Activated naive CD4-positive, alpha-beta T cell treated with anti-CD3 and anti-CD28 coated beads for 36 hours (primary cell): ENCODE measurements around the gene SELENOP. TPM values are rescaled to one million over a fixed set of nuclear protein-coding genes. Genes with fewer than 3 reads are reported as not detected.

ENCODE experiments used
- CTCF ChIA-PET: fragments of 350-600 bp; sonication (Branson Sonifier 250); formaldehyde crosslinking; loops from one replicate; lab custom pipeline; 2021; ENCODE audit warnings: antibody characterized with exemption; lab: Charles Lee
- DNase-seq: peaks from one replicate; pipeline ENCODE4 v3.0.0-alpha.2; 2020
- H3K27ac Mint-ChIP-seq: one replicate; pipeline ENCODE4 v1.8.0; 2021; ENCODE audit warnings: mild to moderate bottlenecking, mixed read lengths
- H3K27me3 Mint-ChIP-seq: one replicate; pipeline ENCODE4 v1.8.0; 2021; ENCODE audit warnings: low read depth, mixed read lengths
- H3K36me3 Mint-ChIP-seq: one replicate; pipeline ENCODE4 v1.8.0; 2021; ENCODE audit warnings: low read depth, mixed read lengths
- H3K4me1 Mint-ChIP-seq: one replicate; pipeline ENCODE4 v1.8.0; 2021; ENCODE audit warnings: low read depth, mixed read lengths
- H3K4me3 Mint-ChIP-seq: one replicate; pipeline ENCODE4 v1.8.0; 2021; ENCODE audit warnings: mild to moderate bottlenecking, moderate library complexity, mixed read lengths
- H3K9me3 Mint-ChIP-seq: one replicate; pipeline ENCODE4 v1.8.0; 2021; ENCODE audit warnings: mixed read lengths
- intact Hi-C: fragments of 100-400 bp; cut with micrococcal nuclease; formaldehyde crosslinking; loops from one replicate; pipeline ENCODE4 v1.15.1; 2023
- total RNA-seq, 2 experiments: library from RNA; stranded (reverse); gene quantifications; one replicate each; pipeline ENCODE4 v1.2.3, GENCODE V29; 2021

The SELENOP gene
- total RNA-seq, 2 experiments from 2014 or later: not detected

- intact Hi-C loops: no loop called here
- no peak for DNase-seq
- Mint-ChIP-seq H3K9me3 (no peaks in the 10 kb centered on the region), H3K27me3 (no peaks in the 10 kb centered on the region), H3K27ac (no peak overlapping the region), H3K4me3 (no peak overlapping the region), H3K4me1 (no peaks in the 10 kb centered on the region), H3K36me3 (peaks cover 4% of the 10 kb centered on the region)
- CTCF ChIA-PET: no interaction called here
Measured at GRCh38 chr5:42779083-42779482, 32.6 kb downstream of the SELENOP start.

DNA sequence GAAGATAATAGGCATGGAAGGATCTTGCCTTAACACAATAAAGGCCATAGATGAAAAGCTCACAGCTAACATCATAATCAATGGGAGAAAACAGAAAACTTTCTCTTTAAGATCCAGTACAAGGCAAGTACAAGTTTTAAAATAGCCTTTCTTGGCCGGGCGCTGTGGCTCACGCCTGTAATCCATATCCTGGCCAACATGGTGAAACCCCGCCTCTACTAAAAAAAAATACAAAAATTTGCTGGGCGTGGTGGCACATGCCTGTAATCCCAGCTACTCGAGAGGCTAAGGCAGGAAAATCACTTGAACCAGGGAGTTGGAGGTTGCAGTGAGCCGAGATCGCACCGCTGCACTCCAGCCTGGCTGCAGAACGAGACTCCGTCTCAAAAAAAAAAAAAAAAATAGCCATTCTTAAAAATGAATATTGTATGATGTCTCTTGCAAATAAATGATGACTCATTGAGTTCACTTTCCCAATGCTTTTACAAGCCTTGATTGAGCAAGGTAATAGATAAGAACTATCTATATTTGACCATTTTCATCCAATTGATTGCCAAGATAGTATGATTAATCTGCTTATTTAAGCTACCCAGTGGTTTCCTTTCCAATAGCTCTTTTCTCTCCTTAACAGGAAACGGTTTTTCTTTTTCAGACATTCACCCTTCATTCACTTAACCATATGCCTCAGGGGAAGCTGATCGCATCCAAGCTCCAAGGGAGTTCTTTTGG lies 39.3 kb downstream of the SELENOP start:
- intact Hi-C loops: no loop called here
- CTCF ChIA-PET: interaction anchor here (0.6 kb wide), 1 partner anchor 41 kb away, joined by 3 read pairs; no protein-coding TSS in a partner anchor
- no peak for DNase-seq
- Mint-ChIP-seq H3K36me3 (no peaks in the 10 kb centered on the region), H3K4me3 (no peak overlapping the region), H3K4me1 (no peaks in the 10 kb centered on the region), H3K27ac (no peak overlapping the region), H3K9me3 (no peaks in the 10 kb centered on the region), H3K27me3 (peaks cover 7% of the 10 kb centered on the region)

- CTCF ChIA-PET: interaction anchor here (0.6 kb wide), 1 partner anchor 1072 kb away, joined by 3 read pairs; no protein-coding TSS in a partner anchor
- no peak overlapping the region for H3K4me3 Mint-ChIP-seq
- no peaks in the 10 kb centered on the region for H3K36me3 Mint-ChIP-seq
- DNase-seq: no peak
- H3K4me1 Mint-ChIP-seq: no peaks in the 10 kb centered on the region
- H3K27me3 Mint-ChIP-seq: peaks cover 7% of the 10 kb centered on the region
- no peak overlapping the region for H3K27ac Mint-ChIP-seq
- intact Hi-C loops: no loop called here
- H3K9me3 Mint-ChIP-seq: no peaks in the 10 kb centered on the region
Measured at GRCh38 chr5:42770003-42770402, 41.7 kb downstream of the SELENOP start.

GRCh38 chr5:42768106-42768504 lies 43.6 kb downstream of the SELENOP start:
- Mint-ChIP-seq H3K9me3 (no peaks in the 10 kb centered on the region), H3K4me1 (no peaks in the 10 kb centered on the region), H3K27ac (no peak overlapping the region), H3K27me3 (peaks cover 7% of the 10 kb centered on the region), H3K4me3 (no peak overlapping the region), H3K36me3 (no peaks in the 10 kb centered on the region)
- CTCF ChIA-PET: interaction anchor here (0.7 to 1.6 kb wide), 7 partner anchors 11 to 1420 kb away, joined by 3 to 8 read pairs (median 3); partner anchors contain the start of genes CCDC152 and GHR
- intact Hi-C loops: loop anchor here (5.0 kb wide), 3 partner anchors 251 to 911 kb away; no protein-coding TSS in a partner anchor
- no peak for DNase-seq

DNA sequence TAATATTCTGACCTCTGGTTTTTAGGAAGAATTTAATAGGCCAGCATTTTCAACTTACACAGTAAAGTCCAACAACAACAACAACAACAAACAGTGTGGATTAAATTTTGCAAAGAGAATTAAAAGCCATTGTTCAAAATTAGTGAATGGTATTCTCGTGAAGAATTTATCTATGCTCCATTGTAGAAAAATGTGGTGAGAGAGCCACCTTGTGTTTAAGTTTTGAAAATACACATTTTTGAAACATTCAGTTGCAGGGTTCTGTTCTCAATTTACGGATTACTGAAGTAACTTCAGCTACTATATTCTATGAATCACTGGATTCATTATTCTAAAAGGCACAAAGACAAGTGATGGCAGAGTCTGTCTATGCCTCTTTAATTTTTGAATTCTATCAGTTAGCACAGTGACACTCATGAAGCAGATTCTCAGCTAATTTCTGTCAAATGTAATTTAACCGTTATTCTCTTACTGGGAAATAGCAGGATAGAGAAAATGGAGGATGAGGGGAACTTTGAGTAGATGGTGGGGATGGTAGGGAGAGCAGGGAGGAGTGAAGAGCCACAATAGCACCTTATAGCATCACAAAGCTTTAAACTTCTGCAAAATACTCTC lies 44.1 kb downstream of the SELENOP start:
- H3K36me3 Mint-ChIP-seq: no peaks in the 10 kb centered on the region
- H3K4me3 Mint-ChIP-seq: no peak overlapping the region
- intact Hi-C loops: loop anchor here (1.0 to 5.0 kb wide), 6 partner anchors 122 to 910 kb away; partner anchors contain the start of gene GHR
- peaks cover 7% of the 10 kb centered on the region for H3K27me3 Mint-ChIP-seq
- CTCF ChIA-PET: interaction anchor here (0.6 to 1.6 kb wide), 10 partner anchors 10 to 1420 kb away, joined by 3 to 8 read pairs (median 3); partner anchors contain the start of genes CCDC152 and GHR
- no peaks in the 10 kb centered on the region for H3K4me1 Mint-ChIP-seq
- DNase-seq: no peak
- H3K27ac Mint-ChIP-seq: no peak overlapping the region
- H3K9me3 Mint-ChIP-seq: no peaks in the 10 kb centered on the region

- Mint-ChIP-seq H3K36me3 (no peaks in the 10 kb centered on the region), H3K27me3 (peaks cover 7% of the 10 kb centered on the region), H3K9me3 (no peaks in the 10 kb centered on the region), H3K4me1 (peaks cover 9% of the 10 kb centered on the region), H3K4me3 (no peak overlapping the region), H3K27ac (no peak overlapping the region)
- no peak for DNase-seq
- CTCF ChIA-PET: no interaction called here
- intact Hi-C loops: no loop called here
Measured at GRCh38 chr5:42761791-42762190, 49.9 kb downstream of the SELENOP start.

DNA sequence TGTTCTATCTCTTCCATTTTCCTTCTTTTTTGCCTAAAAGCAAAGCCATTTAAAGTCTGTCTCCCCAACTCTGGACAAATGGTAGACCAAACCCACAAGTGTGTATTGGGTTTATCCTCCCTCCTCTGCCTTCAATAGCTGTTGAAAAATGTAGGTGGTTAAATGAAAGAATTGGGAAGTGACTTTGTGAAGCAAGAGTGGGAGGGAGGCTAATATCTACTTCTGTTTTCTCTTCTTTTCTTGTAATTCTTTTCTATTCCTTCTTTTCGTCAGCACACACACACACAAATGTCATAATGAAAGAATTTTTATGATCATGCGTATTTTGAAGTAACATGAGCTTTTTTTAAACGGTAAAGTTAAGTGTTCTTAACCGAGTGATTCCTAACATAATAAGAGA lies 51.3 kb downstream of the SELENOP start:
- DNase-seq: no peak
- H3K36me3 Mint-ChIP-seq: no peaks in the 10 kb centered on the region
- H3K9me3 Mint-ChIP-seq: no peaks in the 10 kb centered on the region
- CTCF ChIA-PET: no interaction called here
- H3K27ac Mint-ChIP-seq: no peak overlapping the region
- intact Hi-C loops: no loop called here
- peaks cover 9% of the 10 kb centered on the region for H3K4me1 Mint-ChIP-seq
- H3K27me3 Mint-ChIP-seq: peaks cover 7% of the 10 kb centered on the region
- no peak overlapping the region for H3K4me3 Mint-ChIP-seq

DNA sequence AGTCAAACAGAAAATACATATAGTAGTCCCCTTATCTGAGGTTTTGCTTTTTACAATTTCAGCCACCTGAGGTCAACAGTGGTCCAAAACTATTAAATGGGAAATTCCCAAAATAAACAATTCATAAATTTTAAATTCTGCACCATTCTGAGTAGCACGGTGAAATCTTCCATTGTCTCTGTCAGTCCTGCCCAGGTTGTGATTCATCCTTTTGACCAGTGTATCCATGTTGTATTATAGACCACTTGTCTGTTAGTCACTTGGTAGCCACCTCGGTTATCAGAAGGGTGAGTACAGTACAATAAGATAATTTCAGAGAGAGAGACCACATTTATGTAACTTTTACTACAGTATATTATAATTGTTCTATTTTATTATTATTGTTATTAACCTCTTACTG lies 52.2 kb downstream of the SELENOP start:
- intact Hi-C loops: loop anchor here (5.0 kb wide), 2 partner anchors 193 to 283 kb away; partner anchors contain the start of gene ANXA2R
- no peak for DNase-seq
- Mint-ChIP-seq H3K36me3 (no peaks in the 10 kb centered on the region), H3K4me1 (peaks cover 9% of the 10 kb centered on the region), H3K27me3 (peaks cover 7% of the 10 kb centered on the region), H3K27ac (no peak overlapping the region), H3K4me3 (no peak overlapping the region), H3K9me3 (no peaks in the 10 kb centered on the region)
- CTCF ChIA-PET: no interaction called here

DNA sequence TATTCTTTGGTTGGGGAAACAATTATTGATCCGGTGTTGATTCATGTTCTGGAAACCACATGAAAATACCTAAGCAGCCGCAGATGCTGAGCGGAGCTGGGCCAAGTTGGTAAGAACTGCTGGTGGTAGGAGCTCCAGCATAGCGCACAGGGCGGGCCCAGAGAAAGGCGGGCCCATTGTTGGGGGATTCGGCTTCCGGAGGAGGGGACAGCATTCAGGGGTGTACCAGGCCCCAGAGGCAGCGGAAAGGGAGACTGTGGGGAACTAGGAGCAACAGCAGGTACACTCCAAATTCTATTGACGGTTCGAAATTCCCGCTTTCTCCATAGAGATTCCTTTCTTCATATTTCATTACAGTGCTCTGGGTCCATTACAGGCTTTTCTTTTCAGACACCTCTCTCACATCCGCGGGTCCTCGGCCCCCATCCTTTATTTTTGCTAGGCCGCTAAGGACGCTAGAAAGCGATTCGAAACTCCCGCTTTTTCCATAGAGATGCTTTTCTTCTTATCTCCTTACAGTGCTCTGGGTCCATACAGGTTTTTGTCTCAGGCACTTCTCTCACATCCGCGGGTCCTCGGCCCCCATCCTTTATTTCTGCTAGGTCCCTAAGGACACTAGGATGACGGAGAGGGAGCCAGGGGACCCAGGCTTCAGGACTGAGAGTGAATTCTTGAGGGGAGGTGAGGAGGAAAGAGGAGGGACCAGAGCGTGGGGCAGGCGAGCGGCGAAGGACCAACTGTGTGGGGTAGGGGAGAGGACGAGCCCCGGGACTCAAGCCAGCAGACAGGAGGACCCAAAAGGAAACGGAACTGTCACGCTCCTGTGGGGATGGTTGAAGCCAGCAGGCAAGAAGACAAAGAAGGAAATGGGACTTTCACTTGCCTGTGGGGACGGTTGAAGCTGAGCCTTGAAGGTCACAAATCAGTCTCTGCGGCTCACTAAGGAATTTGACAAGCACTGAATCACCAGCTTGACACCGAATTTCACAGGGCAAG lies 54.8 kb downstream of the SELENOP start, which contains the start of gene CCDC152:
Gene CCDC152, plus strand, starts transcription at position 213 of the 996 bp plus-strand sequence. CDS start 2,304 bp downstream, outside the sequence.
- Mint-ChIP-seq H3K27ac (peak within 1 kb of the TSS; percentile 80), H3K4me1 (peaks cover 9% of the 10 kb centered on the region), H3K4me3 (peak within 1 kb of the TSS; percentile 84), H3K9me3 (no peaks in the 10 kb centered on the region), H3K27me3 (peaks cover 7% of the 10 kb centered on the region), H3K36me3 (no peaks in the 10 kb centered on the region)
- intact Hi-C loops: loop anchor here (5.0 kb wide), 2 partner anchors 195 to 285 kb away; partner anchors contain the start of gene ANXA2R
- CTCF ChIA-PET: interaction anchor here (0.5 to 1.4 kb wide), 2 partner anchors 10 to 1105 kb away, joined by 4 to 5 read pairs; no protein-coding TSS in a partner anchor
- DNase-seq: peak; percentile 60

DNA sequence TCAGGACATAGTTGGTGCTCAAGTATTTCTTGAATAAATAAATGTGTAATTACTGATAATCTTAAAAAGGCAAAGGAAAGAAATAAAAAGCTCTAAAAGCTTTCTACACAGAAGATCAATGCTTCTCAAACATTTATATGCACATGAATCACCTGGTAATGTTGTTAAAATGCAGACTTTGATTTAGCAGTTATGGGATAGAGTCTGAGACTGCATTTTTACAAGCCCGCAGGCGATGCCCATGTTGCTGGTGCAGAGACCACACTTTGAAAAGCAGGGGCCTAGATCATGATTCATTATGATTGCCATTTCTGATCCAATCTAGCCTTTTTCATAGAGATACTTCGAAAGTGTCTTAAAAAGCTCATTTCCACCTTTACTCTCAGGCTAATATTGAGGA lies 58.6 kb downstream of the SELENOP start:
- Mint-ChIP-seq H3K4me3 (no peak overlapping the region), H3K27me3 (peaks cover 4% of the 10 kb centered on the region), H3K27ac (no peak overlapping the region), H3K36me3 (no peaks in the 10 kb centered on the region), H3K4me1 (peaks cover 7% of the 10 kb centered on the region), H3K9me3 (no peaks in the 10 kb centered on the region)
- DNase-seq: no peak
- intact Hi-C loops: no loop called here
- CTCF ChIA-PET: interaction anchor here (1.1 kb wide), 1 partner anchor 41 kb away, joined by 3 read pairs; no protein-coding TSS in a partner anchor

- intact Hi-C loops: no loop called here
- Mint-ChIP-seq H3K27me3 (no peaks in the 10 kb centered on the region), H3K4me1 (no peaks in the 10 kb centered on the region), H3K36me3 (no peaks in the 10 kb centered on the region), H3K4me3 (no peak overlapping the region), H3K9me3 (no peaks in the 10 kb centered on the region), H3K27ac (no peak overlapping the region)
- CTCF ChIA-PET: interaction anchor here (1.3 to 1.8 kb wide), 2 partner anchors 16 to 139 kb away, joined by 4 to 5 read pairs; no protein-coding TSS in a partner anchor
- no peak for DNase-seq
Measured at GRCh38 chr5:42751044-42751443, 60.6 kb downstream of the SELENOP start.
